Measurements from ENCODE around the gene WIPF2. TPM values are rescaled to one million over a fixed set of nuclear protein-coding genes. Genes with fewer than 3 reads are reported as not detected.
A peak's percentile ranks its signal among the peaks of the same experiment; 100 is the strongest.

WIPF2 gene
- total RNA-seq, 4 donors from 2014 or later: 7.8 to 21.5 (median 12.1) TPM

- Histone ChIP-seq H3K9me3 (no peaks in the 10 kb centered on the region), H3K36me3 (no peaks in the 10 kb centered on the region), H3K27ac (replicated peaks in 1 of 4) (peak overlapping the region; percentile 94 to 98 (median 96)), H3K4me1 (peaks cover 92 to 95% (median 94%) of the 10 kb centered on the region in 4 donors), H3K4me3 (no peak overlapping the region), H3K27me3 (no peaks in the 10 kb centered on the region)
- no peak for DNase-seq (ENCODE audit: extremely low spot score)
- TF ChIP-seq CTCF (IDR thresholded peaks at IDR 0.05) (no peak), EP300 (IDR thresholded peaks at IDR 0.05) (no peak), POLR2AphosphoS5 (IDR thresholded peaks at IDR 0.05) (no peak), POLR2A (IDR thresholded peaks at IDR 0.05; ENCODE audit: low read depth) (no peak)
- intact Hi-C loops (cut with DNase I): no loop called here
- 46% methylated on average over 6 of the region's 7 CpGs for WGBS
These were observed 94.8 kb downstream of the WIPF2 start for GRCh38 chr17:40313668-40314583.

- H3K4me3 ChIP-seq: no peak overlapping the region
- 0% methylated on average over 1 of the region's 3 CpGs for WGBS
- DNase-seq (ENCODE audit: extremely low spot score): no peak
- intact Hi-C loops (cut with DNase I): no loop called here
- peak overlapping the region; percentile 94 to 98 (median 96) for H3K27ac ChIP-seq (replicated peaks in 1 of 4)
- TF ChIP-seq POLR2AphosphoS5 (IDR thresholded peaks at IDR 0.05) (peak; percentile 76 to 86), EP300 (IDR thresholded peaks at IDR 0.05) (no peak)
- H3K9me3 ChIP-seq: no peaks in the 10 kb centered on the region
- H3K27me3 ChIP-seq: no peaks in the 10 kb centered on the region
- H3K4me1 ChIP-seq: peaks cover 92 to 95% (median 94%) of the 10 kb centered on the region in 4 donors
- H3K36me3 ChIP-seq: no peaks in the 10 kb centered on the region
These were observed 95.5 kb downstream of the WIPF2 start for GRCh38 chr17:40314584-40314956.

GRCh38 chr17:40315206-40315605 is 96.1 kb downstream of the WIPF2 start:
- no peak for DNase-seq (ENCODE audit: extremely low spot score)
- Histone ChIP-seq H3K9me3 (no peaks in the 10 kb centered on the region), H3K27me3 (no peaks in the 10 kb centered on the region), H3K4me1 (peaks cover 92 to 95% (median 94%) of the 10 kb centered on the region in 4 donors), H3K27ac (replicated peaks in 1 of 4) (peak overlapping the region; percentile 94 to 98 (median 96)), H3K36me3 (no peaks in the 10 kb centered on the region), H3K4me3 (no peak overlapping the region)
- no peak for TF ChIP-seq POLR2A (IDR thresholded peaks at IDR 0.05; ENCODE audit: low read depth)
- TF ChIP-seq EP300 (IDR thresholded peaks at IDR 0.05): no peak
- no peak for TF ChIP-seq CTCF (IDR thresholded peaks at IDR 0.05)
- no peak for TF ChIP-seq POLR2AphosphoS5 (IDR thresholded peaks at IDR 0.05)
- 82% methylated on average over 2 of the region's 3 CpGs for WGBS
- intact Hi-C loops (cut with DNase I): no loop called here

DNA sequence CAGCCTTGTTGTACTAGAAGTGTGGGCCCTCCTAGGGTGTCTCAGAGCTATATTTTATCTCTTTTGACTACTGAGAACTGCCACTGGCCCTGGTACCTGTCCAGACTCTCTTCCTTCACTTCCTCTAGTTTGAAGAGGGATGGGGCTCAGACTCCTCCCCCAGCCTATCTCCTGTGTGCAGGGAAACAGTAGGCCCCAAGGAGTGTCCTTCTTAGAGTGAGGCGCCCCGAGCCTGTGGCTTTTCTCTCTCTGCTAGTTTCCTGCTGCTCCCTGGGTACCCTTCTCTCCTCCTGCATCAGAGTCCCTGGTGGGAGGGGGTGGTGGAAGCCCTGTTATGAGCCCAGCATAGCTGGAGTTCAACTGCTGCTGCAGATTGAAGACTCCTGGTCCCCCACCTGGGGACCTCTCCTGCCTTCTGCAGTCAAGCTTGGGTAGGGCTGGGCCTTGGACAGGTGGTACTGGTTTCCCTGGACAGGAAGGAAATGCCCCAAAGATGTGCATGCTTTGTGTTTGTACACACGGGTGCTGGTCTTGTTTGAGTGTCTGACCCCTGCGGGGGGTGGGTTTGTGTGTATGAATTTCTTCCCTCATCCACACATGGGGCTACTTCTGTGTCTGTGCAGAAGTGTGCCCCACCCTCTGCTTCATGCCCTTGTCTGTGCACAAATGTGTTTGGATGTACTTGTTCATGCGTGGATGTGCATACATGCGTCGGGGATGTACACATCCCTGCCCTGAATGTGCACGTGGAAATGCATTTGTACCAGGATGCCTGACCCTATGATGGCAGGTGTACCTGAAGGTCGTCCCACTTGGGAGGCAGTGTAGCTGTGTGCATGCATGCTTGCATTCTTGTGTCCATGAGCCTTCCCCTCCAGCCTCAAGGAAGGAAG is 96.8 kb downstream of the WIPF2 start:
- no peak for DNase-seq (ENCODE audit: extremely low spot score)
- Histone ChIP-seq H3K4me1 (peaks cover 92 to 95% (median 94%) of the 10 kb centered on the region in 4 donors), H3K27ac (replicated peaks in 1 of 4) (peak overlapping the region; percentile 94 to 98 (median 96)), H3K4me3 (peak overlapping the region; percentile 90 to 99 (median 94)), H3K36me3 (no peaks in the 10 kb centered on the region), H3K9me3 (no peaks in the 10 kb centered on the region), H3K27me3 (no peaks in the 10 kb centered on the region)
- TF ChIP-seq POLR2AphosphoS5 (IDR thresholded peaks at IDR 0.05) (no peak), EP300 (IDR thresholded peaks at IDR 0.05) (no peak), CTCF (IDR thresholded peaks at IDR 0.05) (no peak), POLR2A (IDR thresholded peaks at IDR 0.05; ENCODE audit: low read depth) (no peak)
- WGBS: 62% methylated on average over 7 of the region's 9 CpGs
- intact Hi-C loops (cut with DNase I): loop anchor here (2.0 kb wide), 1 partner anchor 27 kb away; no protein-coding TSS in a partner anchor
